Activated B cell treated with CpG ODN at 0.5 μM for 24 hours (primary cell): ENCODE results near the gene PLEKHA6. TPM values are rescaled to one million over a fixed set of nuclear protein-coding genes. Genes with fewer than 3 reads are reported as not detected.

Experiments
- ATAC-seq: fragments of 200-7000 bp; cut with Tn5 transposase; one replicate; pipeline ENCODE4 v1.10.0; 2021; ENCODE audit warnings: low read depth, mild to moderate bottlenecking, moderate library complexity
- CTCF ChIA-PET: fragments of 350-600 bp; sonication (Branson Sonifier 250); formaldehyde crosslinking; loops from one replicate; lab custom pipeline; 2021; ENCODE audit warnings: antibody characterized with exemption; lab: Charles Lee
- POLR2A ChIA-PET: fragments of 350-600 bp; sonication (Branson Sonifier 250); formaldehyde crosslinking; loops from one replicate; lab custom pipeline; 2021; ENCODE audit warnings: antibody characterized with exemption; lab: Charles Lee
- DNase-seq: peaks from one replicate; pipeline ENCODE4 v3.0.0; 2022
- H3K27ac Mint-ChIP-seq: one replicate; pipeline ENCODE4 v1.8.0; 2020; ENCODE audit warnings: mixed read lengths
- H3K27me3 Mint-ChIP-seq: one replicate; pipeline ENCODE4 v1.8.0; 2021; ENCODE audit warnings: mixed read lengths
- H3K36me3 Mint-ChIP-seq: one replicate; pipeline ENCODE4 v1.8.0; 2021; ENCODE audit warnings: low read depth, mixed read lengths
- H3K4me1 Mint-ChIP-seq: one replicate; pipeline ENCODE4 v1.8.0; 2021; ENCODE audit warnings: mixed read lengths
- H3K4me3 Mint-ChIP-seq: one replicate; pipeline ENCODE4 v1.8.0; 2020; ENCODE audit warnings: mild to moderate bottlenecking, mixed read lengths
- H3K9me3 Mint-ChIP-seq: one replicate; pipeline ENCODE4 v1.8.0; 2020; ENCODE audit warnings: mixed read lengths
- intact Hi-C: fragments of 100-400 bp; cut with micrococcal nuclease; formaldehyde crosslinking; loops from one replicate; pipeline ENCODE4 v1.15.1; 2024
- total RNA-seq: library from RNA; stranded (reverse); gene quantifications from 2 replicates; pipeline ENCODE4 v1.2.3, GENCODE V29; 2022
- TF ChIP-seq, protein P1 (sequence below): fragments of 200-600 bp; IDR thresholded peaks from one replicate; pipeline ENCODE4 v1.8.0; 2022; ENCODE audit warnings: antibody characterized with exemption, mild to moderate bottlenecking

PLEKHA6 gene
- total RNA-seq, 1 donor from 2014 or later: 0.62 TPM

DNA sequence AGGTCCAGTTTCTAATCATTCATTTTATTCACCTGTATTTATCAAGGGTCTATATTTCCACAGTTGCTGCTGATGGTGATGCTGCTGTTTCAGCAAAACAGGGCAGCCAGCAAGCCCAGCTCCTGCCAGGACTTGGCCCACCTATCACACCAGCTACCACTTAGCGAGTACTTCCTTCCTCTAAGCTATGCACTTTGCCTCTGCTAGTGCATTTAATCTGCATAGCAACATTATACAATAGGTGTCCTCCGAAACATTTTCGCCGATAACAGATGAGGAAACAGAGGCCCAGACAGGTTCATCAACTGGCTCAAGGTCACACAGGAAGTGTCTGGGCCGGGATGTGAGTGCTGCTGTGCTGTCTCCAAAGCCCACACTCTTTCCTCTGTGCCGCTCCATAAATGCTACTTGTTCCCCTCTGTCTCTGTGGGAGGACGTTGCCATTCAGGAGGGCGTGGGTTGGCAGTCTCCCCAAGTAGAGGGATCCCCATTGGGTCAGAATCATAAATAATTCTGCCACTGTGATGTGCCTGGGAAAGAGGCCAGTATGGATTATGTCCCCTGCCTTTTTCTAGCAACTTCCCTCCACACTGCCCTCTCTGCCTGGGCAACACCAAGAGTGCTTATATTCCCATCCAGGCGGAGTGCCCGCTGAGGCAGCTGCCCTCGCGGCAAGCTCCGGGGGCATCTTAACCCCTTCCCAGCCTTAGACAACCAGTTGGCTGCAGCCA, 9.4 kb upstream of the PLEKHA6 start:
- Mint-ChIP-seq H3K36me3 (no peaks in the 10 kb centered on the region), H3K9me3 (no peaks in the 10 kb centered on the region), H3K4me1 (peaks cover 3% of the 10 kb centered on the region), H3K27ac (no peak overlapping the region), H3K4me3 (no peak overlapping the region), H3K27me3 (peaks cover 17% of the 10 kb centered on the region)
- TF ChIP-seq, protein P1, sequence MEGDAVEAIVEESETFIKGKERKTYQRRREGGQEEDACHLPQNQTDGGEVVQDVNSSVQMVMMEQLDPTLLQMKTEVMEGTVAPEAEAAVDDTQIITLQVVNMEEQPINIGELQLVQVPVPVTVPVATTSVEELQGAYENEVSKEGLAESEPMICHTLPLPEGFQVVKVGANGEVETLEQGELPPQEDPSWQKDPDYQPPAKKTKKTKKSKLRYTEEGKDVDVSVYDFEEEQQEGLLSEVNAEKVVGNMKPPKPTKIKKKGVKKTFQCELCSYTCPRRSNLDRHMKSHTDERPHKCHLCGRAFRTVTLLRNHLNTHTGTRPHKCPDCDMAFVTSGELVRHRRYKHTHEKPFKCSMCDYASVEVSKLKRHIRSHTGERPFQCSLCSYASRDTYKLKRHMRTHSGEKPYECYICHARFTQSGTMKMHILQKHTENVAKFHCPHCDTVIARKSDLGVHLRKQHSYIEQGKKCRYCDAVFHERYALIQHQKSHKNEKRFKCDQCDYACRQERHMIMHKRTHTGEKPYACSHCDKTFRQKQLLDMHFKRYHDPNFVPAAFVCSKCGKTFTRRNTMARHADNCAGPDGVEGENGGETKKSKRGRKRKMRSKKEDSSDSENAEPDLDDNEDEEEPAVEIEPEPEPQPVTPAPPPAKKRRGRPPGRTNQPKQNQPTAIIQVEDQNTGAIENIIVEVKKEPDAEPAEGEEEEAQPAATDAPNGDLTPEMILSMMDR: no peak
- ATAC-seq: no peak
- POLR2A ChIA-PET: interaction anchor here (0.6 to 1.2 kb wide), 2 partner anchors 9 to 20 kb away, joined by 3 to 4 read pairs; no protein-coding TSS in a partner anchor
- CTCF ChIA-PET: no interaction called here
- intact Hi-C loops: no loop called here
- DNase-seq: no peak

GRCh38 chr1:204367956-204368355, 8.2 kb upstream of the PLEKHA6 start:
- TF ChIP-seq, protein P1: no peak
- no peak for ATAC-seq
- intact Hi-C loops: no loop called here
- Mint-ChIP-seq H3K36me3 (no peaks in the 10 kb centered on the region), H3K27me3 (peaks cover 16% of the 10 kb centered on the region), H3K4me3 (no peak overlapping the region), H3K9me3 (no peaks in the 10 kb centered on the region), H3K4me1 (peaks cover 4% of the 10 kb centered on the region), H3K27ac (no peak overlapping the region)
- CTCF ChIA-PET: no interaction called here
- DNase-seq: no peak
- POLR2A ChIA-PET: no interaction called here

DNA sequence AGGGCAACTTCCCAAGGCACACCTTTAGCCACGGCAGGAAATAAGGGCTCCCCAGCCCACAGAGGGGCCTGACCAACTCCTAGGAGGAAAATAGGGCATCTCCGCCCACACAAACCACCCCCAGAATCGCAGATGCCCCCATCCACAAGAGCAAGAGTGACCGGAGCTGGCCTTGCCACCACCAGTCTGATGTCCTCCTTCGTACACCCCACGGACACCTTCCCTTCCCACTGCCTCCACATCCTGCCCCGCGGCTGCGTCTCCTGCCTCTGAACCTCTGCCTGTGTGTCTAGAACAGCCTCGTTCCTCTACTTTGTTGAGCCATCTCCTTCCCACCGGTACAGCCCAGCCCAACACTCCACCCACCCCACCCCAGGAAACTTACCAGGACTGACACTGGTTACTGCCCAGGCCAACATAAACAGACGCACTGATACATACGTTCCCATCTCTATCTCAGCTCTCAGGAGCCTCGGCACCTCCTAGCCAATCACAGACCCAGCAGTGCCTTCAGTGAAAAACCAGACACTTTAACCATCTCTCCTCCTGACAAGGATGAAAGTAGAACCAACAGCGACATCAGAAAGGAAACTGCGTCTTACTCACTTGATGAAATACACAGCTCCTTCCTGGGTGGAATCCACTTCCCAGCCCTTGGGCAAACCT, 7.6 kb upstream of the PLEKHA6 start:
- Mint-ChIP-seq H3K27ac (no peak overlapping the region), H3K4me1 (peaks cover 6% of the 10 kb centered on the region), H3K4me3 (no peak overlapping the region), H3K27me3 (peaks cover 21% of the 10 kb centered on the region), H3K36me3 (no peaks in the 10 kb centered on the region), H3K9me3 (no peaks in the 10 kb centered on the region)
- intact Hi-C loops: no loop called here
- POLR2A ChIA-PET: no interaction called here
- TF ChIP-seq, protein P1: no peak
- CTCF ChIA-PET: no interaction called here
- ATAC-seq (no peak), DNase-seq (no peak)

DNA sequence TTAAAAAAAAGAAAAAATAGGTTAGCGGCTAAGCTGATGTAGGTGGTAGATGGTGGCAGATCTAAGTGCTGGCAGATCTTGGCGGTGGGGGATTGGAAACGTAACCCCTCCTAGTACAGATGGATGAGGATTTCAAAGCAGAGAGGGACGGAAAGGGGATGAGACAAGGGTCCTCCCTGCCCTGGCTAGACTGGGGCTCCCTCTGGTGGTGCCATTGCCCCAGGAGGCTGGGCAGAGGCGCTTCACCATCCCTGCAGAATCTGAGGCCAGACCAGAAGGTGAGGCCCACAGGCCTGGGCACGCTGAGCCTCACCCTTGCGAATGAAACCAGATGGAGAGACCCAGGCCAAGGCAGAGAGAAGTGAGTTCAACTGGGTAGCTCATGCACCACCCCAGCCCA, 7.0 kb upstream of the PLEKHA6 start:
- Mint-ChIP-seq H3K27me3 (peaks cover 26% of the 10 kb centered on the region), H3K36me3 (no peaks in the 10 kb centered on the region), H3K9me3 (no peaks in the 10 kb centered on the region), H3K4me3 (no peak overlapping the region), H3K27ac (no peak overlapping the region), H3K4me1 (peaks cover 6% of the 10 kb centered on the region)
- TF ChIP-seq, protein P1: no peak
- CTCF ChIA-PET: interaction anchor here (0.6 kb wide), 1 partner anchor 132 kb away, joined by 3 read pairs; no protein-coding TSS in a partner anchor
- DNase-seq (no peak), ATAC-seq (no peak)
- POLR2A ChIA-PET: no interaction called here
- intact Hi-C loops: no loop called here
